HPDE6-E6E7 (cell line): ENCODE results near the gene CASTOR1.

Source experiments
- DNase-seq: peaks from one replicate; pipeline ENCODE4 v3.0.0; 2011; ENCODE audit warnings: missing footprints; ENCODE audit errors: extremely low spot score

Gene CASTOR1

GRCh38 chr22:30265131-30265720, 24.1 kb downstream of the CASTOR1 start:
- no peak for DNase-seq

DNA sequence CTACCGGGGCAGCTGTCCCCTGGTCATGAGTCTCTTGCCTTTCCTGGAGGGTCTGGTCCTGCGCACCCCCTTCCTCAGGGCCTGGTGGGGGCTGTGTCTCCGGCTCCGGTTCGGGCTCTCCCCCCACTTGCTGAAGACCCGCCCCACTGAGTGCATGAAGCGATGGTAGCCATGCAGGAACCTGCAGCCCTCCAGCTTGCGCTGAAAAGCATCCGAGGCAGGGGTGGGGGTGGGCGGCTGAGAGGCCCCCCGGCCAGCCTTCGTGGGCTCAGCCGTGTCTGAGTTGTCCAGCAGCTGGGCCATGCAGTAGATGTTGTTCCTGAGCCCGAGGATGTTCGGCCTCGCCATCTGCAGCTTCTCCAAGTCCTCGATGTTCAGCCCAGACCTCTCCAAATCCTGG, 25.4 kb downstream of the CASTOR1 start:
- no peak for DNase-seq

GRCh38 chr22:30262917-30263741, 26.2 kb downstream of the CASTOR1 start:
- DNase-seq = no peak

- no peak for DNase-seq
Observed at GRCh38 chr22:30262112-30262511, 27.2 kb downstream of the CASTOR1 start.

DNA sequence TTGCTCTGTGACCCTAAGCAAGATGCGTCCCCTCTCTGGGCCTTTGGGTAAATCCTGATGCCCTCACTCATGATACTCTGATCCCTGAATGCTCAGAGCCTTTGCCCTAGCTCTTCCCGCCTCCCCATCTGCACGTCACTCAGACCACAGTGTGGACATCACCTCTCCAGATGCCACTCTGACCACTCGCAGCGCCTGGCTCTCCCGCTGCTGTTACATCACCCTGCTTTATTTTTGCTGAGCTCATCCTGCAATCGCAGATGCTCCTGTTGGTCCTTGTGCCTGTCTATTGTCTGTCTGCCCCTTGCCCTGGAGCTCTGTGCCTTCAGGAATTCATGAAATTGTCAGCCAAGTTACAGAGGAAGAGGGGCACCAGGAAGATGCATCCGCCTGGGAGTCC, 28.2 kb downstream of the CASTOR1 start:
- no peak for DNase-seq

DNA sequence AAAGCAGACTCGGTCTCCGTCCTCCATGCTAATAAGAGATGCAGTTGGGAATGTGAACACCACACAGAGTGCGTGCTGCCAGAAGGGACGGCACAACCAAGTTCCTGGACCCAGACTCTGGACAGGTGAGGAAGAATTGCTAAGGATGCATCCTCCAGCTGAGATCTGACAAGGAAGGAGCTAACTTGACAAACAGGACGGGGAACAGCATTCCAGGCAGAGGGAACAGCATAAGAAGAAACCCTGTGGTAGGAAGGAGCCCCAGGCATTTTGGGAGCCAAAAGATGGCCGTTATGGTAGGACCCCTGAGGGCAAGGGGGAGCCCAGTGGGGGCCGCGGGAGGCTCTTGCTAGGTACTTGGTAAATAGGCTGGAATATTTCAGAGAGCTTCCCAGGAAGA, 28.6 kb downstream of the CASTOR1 start:
- DNase-seq = no peak

GRCh38 chr22:30260276-30260675, 29.0 kb downstream of the CASTOR1 start:
- no peak for DNase-seq

DNA sequence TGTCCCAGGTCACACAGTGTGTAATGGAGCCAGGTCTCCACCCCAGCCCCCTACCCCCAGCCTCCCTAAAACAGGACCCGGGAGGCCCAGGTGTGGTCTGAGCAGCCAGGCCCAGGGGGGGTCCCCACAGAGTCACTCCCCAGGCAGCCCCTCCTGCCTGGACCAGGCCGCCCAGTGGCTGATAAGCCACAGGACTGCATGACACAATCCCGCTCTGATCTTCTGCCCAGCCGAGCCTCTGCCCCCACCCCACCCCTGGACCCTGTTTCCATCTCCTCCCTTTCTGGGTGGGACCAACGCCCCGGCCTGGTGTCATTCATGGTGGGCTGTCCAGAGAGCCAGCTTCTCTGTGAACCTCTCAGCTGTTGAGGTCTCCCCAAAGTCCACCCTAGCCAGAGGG, 35.0 kb downstream of the CASTOR1 start:
- DNase-seq = no peak

GRCh38 chr22:30253205-30253852, 36.0 kb downstream of the CASTOR1 start:
- no peak for DNase-seq

DNA sequence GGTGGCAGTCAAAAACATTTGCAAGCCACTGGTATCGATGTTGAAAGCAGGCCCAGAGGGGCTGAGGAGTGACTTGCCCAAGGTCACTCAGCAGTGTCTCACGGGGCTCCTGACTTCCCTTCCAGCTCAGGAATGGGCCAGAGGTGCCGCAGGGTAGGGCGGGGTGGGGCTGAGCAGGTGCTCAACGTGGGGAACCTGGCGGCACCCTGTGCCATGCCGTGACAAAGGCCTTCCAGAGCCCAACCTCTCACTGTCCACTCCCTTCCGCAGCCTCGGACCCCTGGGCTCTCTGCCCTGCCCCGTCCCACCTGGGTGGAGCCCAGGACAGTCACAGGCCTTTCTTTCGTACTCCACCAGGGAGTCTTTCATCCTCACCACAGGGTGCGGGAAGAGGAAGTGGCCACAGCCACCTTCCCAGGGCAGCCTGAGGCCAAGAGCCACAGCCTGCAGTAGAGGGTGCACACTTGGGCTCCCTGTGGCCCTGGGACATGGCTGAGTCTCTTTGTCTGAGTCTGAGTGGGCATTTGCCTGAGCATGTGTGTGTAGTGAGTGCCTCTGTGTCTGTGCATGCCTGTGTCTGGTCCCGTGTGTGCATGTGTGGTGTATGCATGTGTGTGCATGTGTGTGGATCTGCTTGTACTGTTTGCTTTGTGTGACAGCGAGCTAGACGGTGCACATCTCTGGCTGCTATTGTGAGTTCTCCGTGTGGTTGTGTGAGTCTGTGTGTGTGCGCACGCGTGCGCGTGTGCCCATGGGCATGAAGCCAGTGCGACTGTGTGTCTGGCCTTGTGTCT, 36.7 kb downstream of the CASTOR1 start:
- no peak for DNase-seq

GRCh38 chr22:30251711-30252110, 37.6 kb downstream of the CASTOR1 start:
- no peak for DNase-seq

DNA sequence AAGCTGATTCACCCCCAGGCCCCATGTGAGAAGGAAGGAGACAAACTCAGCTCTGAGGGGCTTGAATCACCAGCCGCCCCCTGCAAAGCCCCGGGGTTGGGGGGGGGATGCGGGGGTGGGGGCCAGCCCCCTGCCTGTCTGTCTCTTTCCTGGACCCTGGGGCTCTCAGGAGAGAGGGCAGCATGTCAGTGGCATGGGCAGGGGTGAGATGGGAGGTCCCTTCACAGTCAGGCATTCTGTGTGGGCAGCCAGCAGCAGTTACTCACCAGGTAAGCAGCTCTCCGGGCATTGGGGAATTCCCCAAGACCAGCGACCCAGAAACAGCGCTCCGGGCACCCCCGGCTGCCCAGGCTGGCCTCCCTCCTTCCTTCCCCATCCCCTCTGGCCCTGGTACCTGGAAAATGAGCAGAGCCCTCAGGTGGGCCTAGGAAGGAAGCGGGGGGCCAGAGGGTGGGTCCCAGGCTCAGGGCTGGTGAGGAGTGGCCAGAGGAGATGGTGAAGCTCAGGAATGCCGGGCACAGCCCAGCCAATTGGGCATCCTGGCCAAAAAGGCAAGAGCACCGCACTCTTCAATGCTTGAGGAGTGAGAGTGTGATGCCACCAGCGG, 38.5 kb downstream of the CASTOR1 start:
- peak; percentile 92 for DNase-seq

- no peak for DNase-seq
Observed at GRCh38 chr22:30250039-30250565, 39.2 kb downstream of the CASTOR1 start.

- no peak for DNase-seq
Observed at GRCh38 chr22:30249049-30250038, 40.0 kb downstream of the CASTOR1 start.

DNA sequence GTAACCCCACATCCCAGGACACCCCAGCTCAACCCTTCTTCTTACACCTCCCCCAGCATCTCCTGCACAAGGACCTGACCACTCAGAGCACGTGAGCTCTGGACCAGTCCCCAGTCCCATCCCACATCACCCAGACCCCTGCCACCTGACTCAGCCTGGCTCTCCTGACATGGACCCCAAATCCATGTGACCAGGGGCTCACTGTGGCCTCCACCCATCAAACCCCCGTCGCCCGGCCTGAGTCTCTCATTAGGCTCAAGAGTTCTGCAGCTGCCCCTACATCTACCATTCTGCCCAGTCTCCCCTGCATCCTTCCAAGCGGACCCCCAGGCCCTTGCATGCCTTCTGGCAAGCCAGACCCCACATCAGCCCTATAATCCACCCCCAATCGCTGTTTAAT, 40.8 kb downstream of the CASTOR1 start:
- no peak for DNase-seq

- no peak for DNase-seq
Observed at GRCh38 chr22:30247974-30248373, 41.3 kb downstream of the CASTOR1 start.

DNA sequence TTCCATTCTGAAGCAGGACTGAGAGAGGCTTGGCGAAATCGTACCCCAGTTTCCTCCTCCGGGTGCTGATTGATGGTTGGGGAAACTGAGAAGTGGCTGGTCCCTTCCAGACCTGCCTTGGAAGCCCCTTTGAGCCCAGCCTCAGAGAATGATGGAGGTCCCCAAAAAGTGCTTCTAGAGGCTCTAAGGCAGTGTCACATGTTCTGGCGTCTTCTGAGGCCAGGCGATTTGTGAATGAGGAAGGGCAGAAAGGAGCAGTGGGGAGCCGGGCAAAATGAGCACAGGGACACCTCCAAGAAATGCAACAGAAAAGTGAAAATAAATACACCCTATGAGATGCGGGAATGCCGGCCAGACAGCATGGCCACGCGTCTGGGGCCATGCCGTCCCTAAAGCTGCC, 41.7 kb downstream of the CASTOR1 start:
- DNase-seq = no peak

DNA sequence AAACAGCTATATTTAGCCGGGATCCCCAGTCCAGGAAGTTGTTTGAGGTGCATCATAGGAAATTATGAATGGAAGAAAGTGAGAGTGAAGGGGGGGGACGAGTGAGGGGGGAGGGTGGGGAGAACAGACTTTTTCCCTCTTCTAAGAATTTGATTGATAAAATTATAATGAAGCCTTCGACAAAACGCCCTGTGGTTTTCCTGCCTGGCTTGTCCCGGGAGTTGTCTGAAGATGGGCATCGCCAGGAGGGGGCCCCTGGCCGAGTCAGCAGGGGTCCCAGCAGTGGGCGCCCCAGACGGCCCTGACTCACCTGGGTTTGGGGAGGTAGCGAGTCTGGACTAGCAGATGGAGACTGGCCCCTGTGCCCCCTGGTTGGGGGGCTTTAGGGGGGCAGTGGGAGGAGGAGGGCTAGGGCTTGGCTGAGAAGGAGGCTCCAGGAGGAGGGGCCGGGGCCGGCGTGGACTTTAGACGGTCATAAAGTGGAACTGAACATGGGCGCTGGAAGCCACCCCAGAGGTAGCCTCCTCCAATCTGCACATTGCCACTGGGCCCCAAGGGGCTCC, 42.4 kb downstream of the CASTOR1 start:
- DNase-seq = peak; percentile 58

GRCh38 chr22:30245985-30246813, 43.1 kb downstream of the CASTOR1 start, which contains the start of gene LIF:
TSS of gene LIF (minus strand) at chr22:30246759. CDS start at chr22:30246695, 64 bp downstream.
- DNase-seq = no peak
